ENCODE data around the gene WDR38.

WDR38 gene

GRCh38 chr9:124897570-124898460, 44.6 kb downstream of the WDR38 start:
- Histone ChIP-seq H3K9me3 (ENCODE audit: insufficient read depth, low read depth, low read length) (no peaks in the 10 kb centered on the region), H3K9ac (ENCODE audit: low read depth, low read length, poor library complexity, severe bottlenecking) (no peak overlapping the region), H3K9me2 (replicated peaks; ENCODE audit: low read depth, low read length) (no peaks in the 10 kb centered on the region), H4K20me1 (ENCODE audit: insufficient read depth, low read length, poor library complexity, severe bottlenecking) (no peaks in the 10 kb centered on the region), H3K79me2 (ENCODE audit: insufficient read depth, low read length) (no peaks in the 10 kb centered on the region), H2AFZ (ENCODE audit: low read length) (no peak overlapping the region), H3K4me1 (ENCODE audit: insufficient read depth, low read length, poor library complexity, severe bottlenecking) (no peaks in the 10 kb centered on the region), H3K4me3 (ENCODE audit: low read length, poor library complexity, severe bottlenecking) (no peak overlapping the region), H3K36me3 (ENCODE audit: insufficient read depth, low read length) (peaks cover 31% of the 10 kb centered on the region; the same call in 1 of the 2 replicates), H3K27me3 (ENCODE audit: insufficient read depth, low read length, poor library complexity, severe bottlenecking) (no peaks in the 10 kb centered on the region), H3K4me2 (ENCODE audit: low read depth, low read length, poor library complexity, severe bottlenecking) (no peak overlapping the region), H3F3A (ENCODE audit: low read depth) (no peaks in the 10 kb centered on the region)
- TF ChIP-seq, protein P1, sequence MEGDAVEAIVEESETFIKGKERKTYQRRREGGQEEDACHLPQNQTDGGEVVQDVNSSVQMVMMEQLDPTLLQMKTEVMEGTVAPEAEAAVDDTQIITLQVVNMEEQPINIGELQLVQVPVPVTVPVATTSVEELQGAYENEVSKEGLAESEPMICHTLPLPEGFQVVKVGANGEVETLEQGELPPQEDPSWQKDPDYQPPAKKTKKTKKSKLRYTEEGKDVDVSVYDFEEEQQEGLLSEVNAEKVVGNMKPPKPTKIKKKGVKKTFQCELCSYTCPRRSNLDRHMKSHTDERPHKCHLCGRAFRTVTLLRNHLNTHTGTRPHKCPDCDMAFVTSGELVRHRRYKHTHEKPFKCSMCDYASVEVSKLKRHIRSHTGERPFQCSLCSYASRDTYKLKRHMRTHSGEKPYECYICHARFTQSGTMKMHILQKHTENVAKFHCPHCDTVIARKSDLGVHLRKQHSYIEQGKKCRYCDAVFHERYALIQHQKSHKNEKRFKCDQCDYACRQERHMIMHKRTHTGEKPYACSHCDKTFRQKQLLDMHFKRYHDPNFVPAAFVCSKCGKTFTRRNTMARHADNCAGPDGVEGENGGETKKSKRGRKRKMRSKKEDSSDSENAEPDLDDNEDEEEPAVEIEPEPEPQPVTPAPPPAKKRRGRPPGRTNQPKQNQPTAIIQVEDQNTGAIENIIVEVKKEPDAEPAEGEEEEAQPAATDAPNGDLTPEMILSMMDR (conservative IDR thresholded peaks at IDR 0.05; ENCODE audit: low read length), result no peak
- no peak for TF ChIP-seq EZH2phosphoT487 (IDR thresholded peaks at IDR 0.05; ENCODE audit: borderline replicate concordance)

GRCh38 chr9:124899845-124900244, 46.6 kb downstream of the WDR38 start:
- Histone ChIP-seq H3K4me2 (ENCODE audit: low read depth, low read length, poor library complexity, severe bottlenecking) (no peak overlapping the region), H3K36me3 (ENCODE audit: insufficient read depth, low read length) (peaks cover 21% of the 10 kb centered on the region; the same call in 1 of the 2 replicates)

DNA sequence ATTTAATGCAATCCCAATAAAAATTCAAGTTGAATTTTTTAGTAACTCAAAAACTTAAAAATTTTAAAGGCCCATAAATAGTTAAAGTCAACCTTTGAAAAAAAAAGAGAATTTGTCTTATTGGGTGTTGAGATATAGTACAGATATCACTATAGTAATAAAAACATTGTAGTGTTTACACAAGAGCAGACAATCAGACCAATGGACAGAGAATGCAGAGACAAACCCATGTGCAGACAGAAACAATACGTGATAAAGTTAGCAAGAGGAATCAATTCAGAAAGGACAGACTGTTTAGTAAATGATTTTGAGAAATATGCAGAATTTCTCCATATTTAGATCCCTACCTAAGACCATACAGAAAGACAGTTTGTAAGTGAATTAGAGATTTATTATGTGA, 53.7 kb downstream of the WDR38 start:
- Histone ChIP-seq H3K9me3 (ENCODE audit: insufficient read depth, low read depth, low read length) (no peaks in the 10 kb centered on the region), H3K79me2 (ENCODE audit: insufficient read depth, low read length) (no peaks in the 10 kb centered on the region), H4K20me1 (ENCODE audit: insufficient read depth, low read length, poor library complexity, severe bottlenecking) (no peaks in the 10 kb centered on the region), H3K36me3 (ENCODE audit: insufficient read depth, low read length) (peaks cover 9% of the 10 kb centered on the region; the same call in 1 of the 2 replicates), H3K9me2 (replicated peaks; ENCODE audit: low read depth, low read length) (no peaks in the 10 kb centered on the region), H3F3A (ENCODE audit: low read depth) (no peaks in the 10 kb centered on the region), H2AFZ (ENCODE audit: low read length) (no peak overlapping the region), H3K27me3 (ENCODE audit: insufficient read depth, low read length, poor library complexity, severe bottlenecking) (no peaks in the 10 kb centered on the region), H3K4me1 (ENCODE audit: insufficient read depth, low read length, poor library complexity, severe bottlenecking) (no peaks in the 10 kb centered on the region), H3K9ac (ENCODE audit: low read depth, low read length, poor library complexity, severe bottlenecking) (no peak overlapping the region), H3K4me3 (ENCODE audit: low read length, poor library complexity, severe bottlenecking) (no peak overlapping the region), H3K4me2 (ENCODE audit: low read depth, low read length, poor library complexity, severe bottlenecking) (no peak overlapping the region)
- TF ChIP-seq EZH2phosphoT487 (IDR thresholded peaks at IDR 0.05; ENCODE audit: borderline replicate concordance), result no peak
- TF ChIP-seq, protein P1 (conservative IDR thresholded peaks at IDR 0.05; ENCODE audit: low read length), result no peak

More at GRCh38 chr9:124899845-124900244, 46.6 kb downstream of the WDR38 start:
- H3K79me2 ChIP-seq (ENCODE audit: insufficient read depth, low read length), result no peaks in the 10 kb centered on the region
- H3K9ac ChIP-seq (ENCODE audit: low read depth, low read length, poor library complexity, severe bottlenecking), result no peak overlapping the region
- no peak overlapping the region for H2AFZ ChIP-seq (ENCODE audit: low read length)
- H3K9me3 ChIP-seq (ENCODE audit: insufficient read depth, low read depth, low read length), result no peaks in the 10 kb centered on the region
- no peaks in the 10 kb centered on the region for H3K9me2 ChIP-seq (replicated peaks; ENCODE audit: low read depth, low read length)
- H4K20me1 ChIP-seq (ENCODE audit: insufficient read depth, low read length, poor library complexity, severe bottlenecking), result no peaks in the 10 kb centered on the region
- H3F3A ChIP-seq (ENCODE audit: low read depth), result no peaks in the 10 kb centered on the region
- no peak overlapping the region for H3K4me3 ChIP-seq (ENCODE audit: low read length, poor library complexity, severe bottlenecking)
- H3K4me1 ChIP-seq (ENCODE audit: insufficient read depth, low read length, poor library complexity, severe bottlenecking), result no peaks in the 10 kb centered on the region
- no peak for TF ChIP-seq EZH2phosphoT487 (IDR thresholded peaks at IDR 0.05; ENCODE audit: borderline replicate concordance)
- TF ChIP-seq, protein P1 (conservative IDR thresholded peaks at IDR 0.05; ENCODE audit: low read length), result no peak
- H3K27me3 ChIP-seq (ENCODE audit: insufficient read depth, low read length, poor library complexity, severe bottlenecking), result no peaks in the 10 kb centered on the region

All from Loucy (cell line).